Measurements from ENCODE around the gene HSF2. TPM values are rescaled to one million over a fixed set of nuclear protein-coding genes. Genes with fewer than 3 reads are reported as not detected.

Gene HSF2
- 12.1 and 15.8 TPM in 2 replicates for total RNA-seq

GRCh38 chr6:122399348-122400120 is at the start of gene HSF2:
Gene HSF2 (plus strand): TSS chr6:122399652. CDS start chr6:122399738, 86 bp downstream.

GRCh38 chr6:122471107-122472021 is 71.9 kb downstream of the HSF2 start, which contains the start of gene SERINC1:
Gene SERINC1 (minus strand): TSS chr6:122471807. CDS start chr6:122471737, 70 bp downstream.

Other genes starting within 250 kb of the HSF2 start
- 102 and 174 TPM in 2 replicates for gene SERINC1, start 72.2 kb downstream of the HSF2 start, total RNA-seq
- 1.9 and 2.6 TPM in 2 replicates for gene PKIB, start 210.8 kb downstream of the HSF2 start, total RNA-seq

All from epithelial cell of alveolus of lung (primary cell).